GM18867 (cell line): ENCODE measurements around the gene MUL1.
"Not testable (repeated sequence)": the region's sequence is repeated elsewhere in the genome, so short reads cannot be mapped to it uniquely, and the experiment has no call there.

ENCODE experiments used
- ATAC-seq: cut with Tn5 transposase; IDR thresholded peaks from one replicate; pipeline ENCODE4 v1.9.1; 2021; ENCODE audit warnings: mild to moderate bottlenecking, moderate library complexity; ENCODE audit not compliant: unreplicated experiment

Gene MUL1

GRCh38 chr1:20519609-20520262, 11.8 kb upstream of the MUL1 start:
- not testable (repeated sequence) for ATAC-seq

GRCh38 chr1:20511518-20512428, 3.8 kb upstream of the MUL1 start:
- no peak for ATAC-seq

- ATAC-seq, result no peak
These were observed 440 bp upstream of the MUL1 start for GRCh38 chr1:20508411-20508771.

- no peak for ATAC-seq
These were observed 745 bp downstream of the MUL1 start for GRCh38 chr1:20507248-20507563.

- no peak for ATAC-seq
These were observed 2.5 kb downstream of the MUL1 start for GRCh38 chr1:20505488-20505887.

GRCh38 chr1:20500716-20501115, 7.2 kb downstream of the MUL1 start:
- no peak for ATAC-seq

- no peak for ATAC-seq
These were observed 8.2 kb downstream of the MUL1 start for GRCh38 chr1:20499718-20500117.

- no peak for ATAC-seq
These were observed 8.8 kb downstream of the MUL1 start for GRCh38 chr1:20499105-20499504.

GRCh38 chr1:20498116-20498515, 9.8 kb downstream of the MUL1 start:
- no peak for ATAC-seq

GRCh38 chr1:20497506-20497905, 10.4 kb downstream of the MUL1 start:
- ATAC-seq, result no peak

- ATAC-seq, result not testable (repeated sequence)
These were observed 11.1 kb downstream of the MUL1 start for GRCh38 chr1:20496725-20497383.

GRCh38 chr1:20496241-20496661, 11.7 kb downstream of the MUL1 start:
- ATAC-seq, result no peak

- no peak for ATAC-seq
These were observed 12.3 kb downstream of the MUL1 start for GRCh38 chr1:20495661-20496060.

- no peak for ATAC-seq
These were observed 13.2 kb downstream of the MUL1 start for GRCh38 chr1:20494609-20495311.

GRCh38 chr1:20493839-20494608, 13.9 kb downstream of the MUL1 start:
- ATAC-seq, result no peak

- ATAC-seq, result no peak
These were observed 14.6 kb downstream of the MUL1 start for GRCh38 chr1:20493309-20493708.

- ATAC-seq, result no peak
These were observed 15.2 kb downstream of the MUL1 start for GRCh38 chr1:20492751-20493150.

GRCh38 chr1:20491866-20492265, 16.1 kb downstream of the MUL1 start:
- no peak for ATAC-seq

- ATAC-seq, result no peak
These were observed 16.8 kb downstream of the MUL1 start for GRCh38 chr1:20491178-20491577.

GRCh38 chr1:20487236-20487590, 20.7 kb downstream of the MUL1 start:
- no peak for ATAC-seq
